Endodermal cell (in vitro differentiated cells): Measurements from ENCODE around the gene TTBK1. TPM values are rescaled to one million over a fixed set of nuclear protein-coding genes. Genes with fewer than 3 reads are reported as not detected.
A peak's percentile ranks its signal among the peaks of the same experiment; 100 is the strongest.

Source experiments
- DNase-seq: peaks from one replicate; pipeline ENCODE4 v3.0.0-alpha.2; 2017
- H3K27ac ChIP-seq: 2 replicates; pipeline ENCODE4 v1.5.1; 2013; ENCODE audit warnings: mild to moderate bottlenecking, low read depth, low read length, moderate library complexity
- H3K27me3 ChIP-seq: 2 replicates; pipeline ENCODE4 v1.6.1; 2013; ENCODE audit warnings: mild to moderate bottlenecking, low read length, moderate library complexity; ENCODE audit not compliant: insufficient read depth, control insufficient read depth, poor library complexity, severe bottlenecking
- H3K36me3 ChIP-seq: 2 replicates; pipeline ENCODE4 v1.7.0; 2013; ENCODE audit warnings: mild to moderate bottlenecking, low read length, moderate library complexity; ENCODE audit not compliant: control insufficient read depth, insufficient read depth
- H3K4me1 ChIP-seq: one replicate; pipeline ENCODE4 v1.7.0; 2013; ENCODE audit warnings: low read length; ENCODE audit not compliant: control insufficient read depth, insufficient read depth
- H3K4me3 ChIP-seq: 2 replicates; pipeline ENCODE4 v1.5.1; 2013; ENCODE audit warnings: mild to moderate bottlenecking, low read length, moderate library complexity
- H3K9ac ChIP-seq: 2 replicates; pipeline ENCODE4 v1.6.1; 2013; ENCODE audit warnings: mild to moderate bottlenecking, low read length, moderate library complexity; ENCODE audit not compliant: poor library complexity, severe bottlenecking; ENCODE audit errors: extremely low read depth
- H3K9me3 ChIP-seq: 2 replicates; pipeline ENCODE4 v1.6.1; 2013; ENCODE audit warnings: mild to moderate bottlenecking, low read length, moderate library complexity; ENCODE audit not compliant: control insufficient read depth
- H3K27ac Mint-ChIP-seq: 2 replicates; pipeline ENCODE4 v1.8.0; 2020; ENCODE audit warnings: mixed read lengths
- H3K27me3 Mint-ChIP-seq: 2 replicates; pipeline ENCODE4 v1.8.0; 2021; ENCODE audit warnings: mild to moderate bottlenecking, mixed read lengths; ENCODE audit not compliant: insufficient read depth
- H3K36me3 Mint-ChIP-seq: 2 replicates; pipeline ENCODE4 v1.8.0; 2020; ENCODE audit warnings: low read depth, mixed read lengths
- H3K4me1 Mint-ChIP-seq: 2 replicates; pipeline ENCODE4 v1.8.0; 2020; ENCODE audit warnings: mixed read lengths
- H3K4me3 Mint-ChIP-seq: 2 replicates; pipeline ENCODE4 v1.8.0; 2020; ENCODE audit warnings: mild to moderate bottlenecking, moderate library complexity, mixed read lengths
- H3K9me3 Mint-ChIP-seq: 2 replicates; pipeline ENCODE4 v1.8.0; 2020; ENCODE audit warnings: mild to moderate bottlenecking, mixed read lengths
- CTCF ChIP-seq: fragments of 200-600 bp; sonication (generic); conservative IDR thresholded peaks from 2 replicates; pipeline ENCODE4 v1.5.0; 2021; ENCODE audit warnings: antibody characterized with exemption, mild to moderate bottlenecking
- WGBS, 2 experiments: methylation state at CpG; one replicate each; pipeline versions ENCODE4 v1.1.5 to v1.1.7; 2013; ENCODE audit warnings: missing lambda C conversion rate in 2 of 2, mixed read lengths in 1 of 2; ENCODE audit not compliant: insufficient coverage in 1 of 2, insufficient read length in 1 of 2; 5-methylcytosine and 5-hydroxymethylcytosine counted together
- total RNA-seq, 2 donors: library from RNA; stranded (reverse); fragmentation: NEBNext Ultra II Directional in 1 of 2; extraction: Animal tissue kit (Norgen Biotek cat#: 25700) in 1 of 2; gene quantifications; 2 replicates in 1 of 2; 3 replicates in 1 of 2; pipeline ENCODE4 v1.2.1, GENCODE V29; 2021

Gene TTBK1
- total RNA-seq, 2 donors from 2014 or later, result 0.62 TPM

- no peaks in the 10 kb centered on the region for H3K9me3 Mint-ChIP-seq
- peaks cover 50% of the 10 kb centered on the region for H3K27me3 Mint-ChIP-seq
- WGBS, 2 experiments, result 89 to 98% methylated on average over 8 to 10 of the region's 10 CpGs
- no peak overlapping the region for H3K27ac ChIP-seq
- H3K9ac ChIP-seq, result no peak overlapping the region
- peaks cover 26% of the 10 kb centered on the region for H3K27me3 ChIP-seq
- DNase-seq, result no peak
- H3K4me3 Mint-ChIP-seq, result peak overlapping the region; percentile 25
- H3K4me1 ChIP-seq, result peaks cover 9% of the 10 kb centered on the region
- no peaks in the 10 kb centered on the region for H3K36me3 ChIP-seq
- H3K4me1 Mint-ChIP-seq, result peaks cover 41% of the 10 kb centered on the region
- H3K36me3 Mint-ChIP-seq, result no peaks in the 10 kb centered on the region
- no peaks in the 10 kb centered on the region for H3K9me3 ChIP-seq
- H3K27ac Mint-ChIP-seq, result no peak overlapping the region
- TF ChIP-seq CTCF, result no peak
- H3K4me3 ChIP-seq, result no peak overlapping the region
Measured at GRCh38 chr6:43268782-43269272, 25.5 kb downstream of the TTBK1 start.

GRCh38 chr6:43269273-43270007 is 26.2 kb downstream of the TTBK1 start:
- peaks cover 44% of the 10 kb centered on the region for H3K4me1 Mint-ChIP-seq
- Histone ChIP-seq H3K36me3 (no peaks in the 10 kb centered on the region), H3K4me3 (no peak overlapping the region), H3K27ac (no peak overlapping the region), H3K4me1 (peaks cover 9% of the 10 kb centered on the region), H3K9me3 (no peaks in the 10 kb centered on the region), H3K9ac (no peak overlapping the region), H3K27me3 (peaks cover 32% of the 10 kb centered on the region)
- 15 to 36% methylated on average over 12 to 44 of the region's 44 CpGs for WGBS, 2 experiments
- peak overlapping the region; percentile 25 for H3K4me3 Mint-ChIP-seq
- TF ChIP-seq CTCF, result no peak
- H3K36me3 Mint-ChIP-seq, result no peaks in the 10 kb centered on the region
- H3K27me3 Mint-ChIP-seq, result peaks cover 56% of the 10 kb centered on the region
- peak; percentile 68 for DNase-seq
- no peak overlapping the region for H3K27ac Mint-ChIP-seq
- H3K9me3 Mint-ChIP-seq, result no peaks in the 10 kb centered on the region

- peaks cover 39% of the 10 kb centered on the region for H3K4me1 Mint-ChIP-seq
- 93 to 98% methylated on average over 4 to 8 of the region's 8 CpGs for WGBS, 2 experiments
Measured at GRCh38 chr6:43271103-43271815, 28.0 kb downstream of the TTBK1 start.

More at GRCh38 chr6:43271103-43271815, 28.0 kb downstream of the TTBK1 start:
- no peak overlapping the region for H3K27ac ChIP-seq
- H3K9me3 ChIP-seq, result no peaks in the 10 kb centered on the region
- H3K4me3 Mint-ChIP-seq, result no peak overlapping the region
- no peak overlapping the region for H3K27ac Mint-ChIP-seq
- H3K4me1 ChIP-seq, result peaks cover 16% of the 10 kb centered on the region
- H3K4me3 ChIP-seq, result no peak overlapping the region
- H3K27me3 ChIP-seq, result peaks cover 50% of the 10 kb centered on the region
- TF ChIP-seq CTCF, result no peak
- H3K9ac ChIP-seq, result no peak overlapping the region
- no peak for DNase-seq
- H3K27me3 Mint-ChIP-seq, result peaks cover 67% of the 10 kb centered on the region
- H3K36me3 Mint-ChIP-seq, result no peaks in the 10 kb centered on the region
- H3K9me3 Mint-ChIP-seq, result no peaks in the 10 kb centered on the region
- H3K36me3 ChIP-seq, result no peaks in the 10 kb centered on the region
